Transverse colon (tissue), 4 donors: ENCODE measurements around the gene BLID.

Source experiments
- CTCF ChIP-seq, 5 experiments: fragments of 200-600 bp in 3 of 5; fragments of 450-650 bp in 2 of 5; sonication (generic) in 3 of 5; IDR thresholded peaks; 1 replicate in 2 of 5; 2 replicates in 3 of 5; pipeline ENCODE4 v1.5.1; 2016 to 2017; ENCODE audit warnings: antibody characterized with exemption in 5 of 5, inconsistent platforms in 3 of 5, mild to moderate bottlenecking in 2 of 5, moderate library complexity in 1 of 5
- POLR2A ChIP-seq: fragments of 450-650 bp; IDR thresholded peaks from one replicate; pipeline ENCODE4 v1.6.1; 2016; ENCODE audit warnings: antibody characterized with exemption, mild to moderate bottlenecking, moderate library complexity
- POLR2AphosphoS5 ChIP-seq, 3 donors: sonication (generic); formaldehyde crosslinking; IDR thresholded peaks; one replicate each; pipeline ENCODE4 v1.6.1; 2016; ENCODE audit warnings: antibody characterized with exemption in 3 of 3

DNA sequence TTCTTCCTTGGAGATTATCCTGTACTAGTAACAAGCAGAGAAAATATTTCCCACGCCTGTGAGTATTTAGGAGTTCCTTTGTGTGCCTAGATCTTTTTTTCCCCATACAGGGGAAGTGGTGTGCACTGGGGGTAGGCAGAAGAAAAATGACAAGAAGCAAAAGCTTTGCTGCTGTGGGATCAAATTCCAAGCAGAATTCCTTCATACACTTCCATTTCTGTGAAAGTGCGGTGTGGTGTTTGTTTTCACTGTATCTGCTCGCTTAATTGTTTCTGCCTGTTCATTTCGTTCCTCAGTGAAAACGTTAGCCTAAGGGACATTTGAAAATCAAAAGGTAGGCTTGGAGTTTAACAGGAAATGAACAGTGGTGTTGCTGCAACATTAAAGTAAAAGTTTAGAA lies 47.9 kb downstream of the BLID start:
- TF ChIP-seq CTCF (IDR thresholded peaks at IDR 0.05) (no peak), POLR2AphosphoS5 (IDR thresholded peaks at IDR 0.05) (no peak), POLR2A (no peak)
